ENCODE measurements around the gene AUTS2. TPM values are rescaled to one million over a fixed set of nuclear protein-coding genes. Genes with fewer than 3 reads are reported as not detected.

AUTS2 gene
- total and polyA plus RNA-seq, 4 donors = 4.9 to 24.4 (median 7.0) TPM

GRCh38 chr7:69605070-69605469, 6.8 kb downstream of the AUTS2 start (continued):
- TF ChIP-seq ATF3 (IDR thresholded peaks at IDR 0.05) = no peak
- no peak for TF ChIP-seq GABPA (IDR thresholded peaks at IDR 0.05 in 1 of 2, conservative IDR thresholded peaks at IDR 0.05 in 1 of 2)
- no peak for TF ChIP-seq TAF1 (conservative IDR thresholded peaks at IDR 0.05)
- no peak for TF ChIP-seq JUND (IDR thresholded peaks at IDR 0.05)
- no peak for TF ChIP-seq MAX (IDR thresholded peaks at IDR 0.05)

- H3K4me1 ChIP-seq (ENCODE audit: control insufficient read depth in 4 of 4, insufficient read depth in 4 of 4, low read length in 3 of 4) = no peaks in the 10 kb centered on the region
- H3K4me3 ChIP-seq (ENCODE audit: low read depth in 1 of 3, low read length in 3 of 3) = no peak overlapping the region
Measured at GRCh38 chr7:69605546-69605945, 7.3 kb downstream of the AUTS2 start.

GRCh38 chr7:69608049-69608448, 9.8 kb downstream of the AUTS2 start:
- Histone ChIP-seq H3K9ac (ENCODE audit: low read depth in 1 of 2, low read length in 2 of 2) (no peak overlapping the region), H3K4me3 (ENCODE audit: low read depth in 1 of 3, low read length in 3 of 3) (no peak overlapping the region), H3K9me3 (ENCODE audit: control insufficient read depth in 4 of 4, low read length in 3 of 4) (no peaks in the 10 kb centered on the region), H3K27me3 (ENCODE audit: control insufficient read depth in 4 of 4, insufficient read depth in 4 of 4, low read length in 3 of 4) (no peaks in the 10 kb centered on the region), H3K27ac (ENCODE audit: low read depth in 1 of 2, low read length in 2 of 2) (no peak overlapping the region), H3K4me1 (ENCODE audit: control insufficient read depth in 4 of 4, insufficient read depth in 4 of 4, low read length in 3 of 4) (no peaks in the 10 kb centered on the region), H3K36me3 (ENCODE audit: control insufficient read depth in 4 of 4, insufficient read depth in 3 of 4, low read depth in 1 of 4, low read length in 3 of 4) (no peaks in the 10 kb centered on the region)
- WGBS = 92% methylated on average over 4 of the region's 4 CpGs
- TF ChIP-seq MAX (IDR thresholded peaks at IDR 0.05) (no peak), RAD21 (IDR thresholded peaks at IDR 0.05) (no peak), JUND (IDR thresholded peaks at IDR 0.05) (no peak), FOXA1 (IDR thresholded peaks at IDR 0.05) (no peak), FOXA2 (IDR thresholded peaks at IDR 0.05) (no peak), REST (IDR thresholded peaks at IDR 0.05) (no peak)
- DNase-seq (ENCODE audit: low spot score) = no peak

More at GRCh38 chr7:69605546-69605945, 7.3 kb downstream of the AUTS2 start:
- TF ChIP-seq FOXA2 (IDR thresholded peaks at IDR 0.05) = no peak
- no peak for TF ChIP-seq EGR1 (IDR thresholded peaks at IDR 0.05; ENCODE audit: low read depth in 2 of 2)
- no peak for TF ChIP-seq JUND (IDR thresholded peaks at IDR 0.05)
- no peak for TF ChIP-seq ATF3 (IDR thresholded peaks at IDR 0.05)
- TF ChIP-seq HNF4A (conservative IDR thresholded peaks at IDR 0.05) = no peak
- 46% methylated on average over 2 of the region's 2 CpGs for WGBS
- Histone ChIP-seq H3K36me3 (ENCODE audit: control insufficient read depth in 4 of 4, insufficient read depth in 3 of 4, low read depth in 1 of 4, low read length in 3 of 4) (no peaks in the 10 kb centered on the region), H3K9me3 (ENCODE audit: control insufficient read depth in 4 of 4, low read length in 3 of 4) (no peaks in the 10 kb centered on the region), H3K9ac (ENCODE audit: low read depth in 1 of 2, low read length in 2 of 2) (no peak overlapping the region), H3K27me3 (ENCODE audit: control insufficient read depth in 4 of 4, insufficient read depth in 4 of 4, low read length in 3 of 4) (no peaks in the 10 kb centered on the region), H3K27ac (ENCODE audit: low read depth in 1 of 2, low read length in 2 of 2) (no peak overlapping the region)
- no peak for DNase-seq (ENCODE audit: low spot score)

- Histone ChIP-seq H3K27me3 (ENCODE audit: control insufficient read depth in 4 of 4, insufficient read depth in 4 of 4, low read length in 3 of 4) (no peaks in the 10 kb centered on the region), H3K9ac (ENCODE audit: low read depth in 1 of 2, low read length in 2 of 2) (no peak overlapping the region), H3K27ac (ENCODE audit: low read depth in 1 of 2, low read length in 2 of 2) (no peak overlapping the region), H3K36me3 (ENCODE audit: control insufficient read depth in 4 of 4, insufficient read depth in 3 of 4, low read depth in 1 of 4, low read length in 3 of 4) (no peaks in the 10 kb centered on the region), H3K4me1 (ENCODE audit: control insufficient read depth in 4 of 4, insufficient read depth in 4 of 4, low read length in 3 of 4) (no peaks in the 10 kb centered on the region), H3K9me3 (ENCODE audit: control insufficient read depth in 4 of 4, low read length in 3 of 4) (no peaks in the 10 kb centered on the region), H3K4me3 (ENCODE audit: low read depth in 1 of 3, low read length in 3 of 3) (no peak overlapping the region)
- DNase-seq (ENCODE audit: low spot score) = no peak
- WGBS = 85% methylated on average over 1 of the region's 1 CpG
- TF ChIP-seq GABPA (IDR thresholded peaks at IDR 0.05 in 1 of 2, conservative IDR thresholded peaks at IDR 0.05 in 1 of 2) = no peak
- no peak for TF ChIP-seq MAX (IDR thresholded peaks at IDR 0.05)
- TF ChIP-seq EGR1 (IDR thresholded peaks at IDR 0.05; ENCODE audit: low read depth in 2 of 2) = no peak
- no peak for TF ChIP-seq NR2F2 (IDR thresholded peaks at IDR 0.05)
- no peak for TF ChIP-seq CTCF (IDR thresholded peaks at IDR 0.05; ENCODE audit: low read depth, low read length, missing input control)
- TF ChIP-seq REST (IDR thresholded peaks at IDR 0.05) = no peak
- TF ChIP-seq ATF3 (IDR thresholded peaks at IDR 0.05) = no peak
Measured at GRCh38 chr7:69608878-69609277, 10.6 kb downstream of the AUTS2 start.
